HG03460 (cell line): Measurements from ENCODE around the gene ATP6V1G2.
A peak's percentile ranks its signal among the peaks of the same experiment; 100 is the strongest.
"Not testable (repeated sequence)": the region's sequence is repeated elsewhere in the genome, so short reads cannot be mapped to it uniquely, and the experiment has no call there.

Experiments used
- ATAC-seq: cut with Tn5 transposase; IDR thresholded peaks from one replicate; pipeline ENCODE4 v1.9.1; 2021; ENCODE audit not compliant: unreplicated experiment

ATP6V1G2 gene

GRCh38 chr6:31529329-31530150, 16.9 kb downstream of the ATP6V1G2 start:
- no peak for ATAC-seq

- no peak for ATAC-seq
Observed at GRCh38 chr6:31528821-31529328, 17.5 kb downstream of the ATP6V1G2 start, which contains the start of gene MCCD1. Gene MCCD1, plus strand, starts transcription at chr6:31528962. Its CDS starts 53 bp downstream, at chr6:31529015.

GRCh38 chr6:31528307-31528777, 18.1 kb downstream of the ATP6V1G2 start:
- no peak for ATAC-seq

DNA sequence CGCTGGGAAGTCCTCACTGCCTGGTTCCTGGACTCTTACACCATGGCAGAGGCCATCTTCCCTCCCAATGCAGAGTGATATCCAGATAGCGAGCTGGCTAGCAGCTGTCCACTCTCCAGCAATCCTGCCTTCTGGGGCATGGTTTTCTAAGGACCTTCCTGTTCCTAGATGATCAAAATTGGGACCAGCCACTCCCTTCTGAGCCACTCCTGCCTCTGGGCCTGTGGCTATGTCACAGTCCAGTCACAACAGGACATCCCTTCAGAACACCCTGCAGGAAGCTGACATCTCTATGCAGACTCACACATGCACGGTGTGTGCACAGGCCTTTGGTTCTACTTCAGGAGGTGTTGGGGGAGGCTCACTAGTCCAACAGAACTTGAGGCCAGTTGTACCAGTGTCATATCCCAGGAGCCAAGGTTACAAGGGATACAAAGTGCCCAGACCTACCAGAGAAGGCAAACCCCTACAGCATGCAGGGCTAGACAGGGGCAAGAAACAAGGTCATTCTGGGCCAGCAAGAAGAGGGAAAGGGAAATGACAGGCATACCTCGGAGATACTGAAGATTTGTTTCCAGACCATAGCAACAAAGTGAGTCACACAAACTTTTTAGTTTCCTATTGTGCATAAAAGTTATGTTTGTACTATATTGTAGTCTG, 20.3 kb downstream of the ATP6V1G2 start:
- ATAC-seq: no peak

GRCh38 chr6:31525553-31525931, 20.9 kb downstream of the ATP6V1G2 start:
- ATAC-seq: no peak

- no peak for ATAC-seq
Observed at GRCh38 chr6:31521835-31522234, 24.6 kb downstream of the ATP6V1G2 start.

- no peak for ATAC-seq
Observed at GRCh38 chr6:31513456-31514165, 32.8 kb downstream of the ATP6V1G2 start.

DNA sequence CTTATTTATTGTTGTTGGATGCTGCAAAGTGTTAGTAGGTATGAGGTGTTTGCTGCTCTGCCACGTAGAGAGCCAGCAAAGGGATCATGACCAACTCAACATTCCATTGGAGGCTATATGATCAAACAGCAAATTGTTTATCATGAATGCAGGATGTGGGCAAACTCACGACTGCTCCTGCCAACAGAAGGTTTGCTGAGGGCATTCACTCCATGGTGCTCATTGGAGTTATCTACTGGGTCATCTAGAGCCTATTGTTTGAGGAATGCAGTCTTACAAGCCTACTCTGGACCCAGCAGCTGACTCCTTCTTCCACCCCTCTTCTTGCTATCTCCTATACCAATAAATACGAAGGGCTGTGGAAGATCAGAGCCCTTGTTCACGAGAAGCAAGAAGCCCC, 36.4 kb downstream of the ATP6V1G2 start:
- no peak for ATAC-seq

DNA sequence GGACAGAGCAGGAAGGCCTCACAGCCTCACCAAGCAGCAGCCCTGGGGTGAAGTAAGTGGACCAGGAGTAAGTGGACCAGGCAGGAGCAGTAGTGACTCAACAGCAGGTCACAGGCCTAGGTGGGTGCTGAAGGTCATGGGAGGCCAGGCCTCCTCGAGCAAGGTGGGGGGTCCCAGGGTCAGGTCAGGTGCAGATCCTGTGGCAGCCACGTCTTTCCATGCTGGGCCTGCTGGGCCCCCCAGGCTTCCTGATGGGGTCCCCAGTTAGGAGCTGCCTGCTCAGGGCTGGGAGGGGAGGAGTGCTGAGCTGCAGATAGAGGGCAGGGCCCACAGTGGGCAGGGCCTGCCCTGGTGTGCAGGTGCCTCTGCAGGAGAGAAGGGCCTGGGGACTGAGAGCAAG, 37.4 kb downstream of the ATP6V1G2 start:
- ATAC-seq: not testable (repeated sequence)

DNA sequence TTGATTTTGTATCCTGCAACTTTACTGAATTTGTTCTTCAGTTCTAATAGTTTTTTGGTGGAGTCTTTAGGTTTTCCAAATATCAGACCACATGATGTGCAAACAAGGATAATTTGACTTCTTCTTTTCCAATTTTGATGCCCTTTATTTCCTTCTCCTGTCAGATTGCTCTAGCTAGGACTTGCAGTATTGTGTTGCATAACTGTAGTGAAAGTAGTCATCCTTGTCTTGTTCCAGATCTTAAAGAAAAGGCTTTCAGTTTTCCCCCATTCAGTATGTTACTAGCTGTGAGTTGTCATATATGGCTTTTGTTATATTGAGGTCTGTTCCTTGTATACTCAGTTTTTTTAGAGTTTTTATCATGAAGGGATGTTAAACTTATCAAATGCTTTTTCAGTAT, 43.8 kb downstream of the ATP6V1G2 start:
- ATAC-seq: no peak

- not testable (repeated sequence) for ATAC-seq
Observed at GRCh38 chr6:31499648-31500047, 46.8 kb downstream of the ATP6V1G2 start.

- ATAC-seq: no peak
Observed at GRCh38 chr6:31498748-31499147, 47.7 kb downstream of the ATP6V1G2 start.

- ATAC-seq: peak; percentile 51
Observed at GRCh38 chr6:31497531-31498476, 48.6 kb downstream of the ATP6V1G2 start, which contains the start of gene MICB. Gene MICB, plus strand, starts transcription at chr6:31498145. Its CDS starts 49 bp downstream, at chr6:31498194.

GRCh38 chr6:31496826-31497225, 49.6 kb downstream of the ATP6V1G2 start:
- not testable (repeated sequence) for ATAC-seq

- no peak for ATAC-seq
Observed at GRCh38 chr6:31495580-31495979, 50.8 kb downstream of the ATP6V1G2 start.
